HEK293 (cell line): ENCODE results near the gene PLD5.

Source experiments
- CTCF ChIA-PET: fragments of 350-600 bp; formaldehyde crosslinking; extraction: SDS; loops from one replicate; lab custom pipeline; 2021; ENCODE audit warnings: antibody characterized with exemption; lab: Yijun Ruan, JAX
- POLR2A ChIA-PET: fragments of 300-600 bp; formaldehyde crosslinking; extraction: SDS; loops from one replicate; lab custom pipeline; 2020; ENCODE audit warnings: antibody characterized with exemption, inconsistent platforms; lab: Yijun Ruan, JAX
- H3K27ac ChIP-seq: fragments of 200-500 bp; sonication (Bioruptor generic); 2 replicates; pipeline ENCODE4 v1.5.1; 2014; ENCODE audit warnings: low read depth, low read length, control low read depth, inconsistent platforms; ENCODE audit errors: extremely low read depth
- H3K36me3 ChIP-seq, 2 experiments: fragments of 200-500 bp in 1 of 2; sonication (Bioruptor generic) in 1 of 2; 1 replicate in 1 of 2; 2 replicates in 1 of 2; pipeline ENCODE4 v1.5.1; 2014 to 2017; ENCODE audit warnings: inconsistent platforms in 2 of 2, low read length in 2 of 2; ENCODE audit not compliant: control insufficient read depth in 2 of 2, insufficient read depth in 1 of 2
- H3K4me1 ChIP-seq: fragments of 200-500 bp; sonication (Bioruptor generic); 2 replicates; pipeline ENCODE4 v1.5.1; 2014; ENCODE audit warnings: mild to moderate bottlenecking, low read length, inconsistent platforms; ENCODE audit not compliant: control insufficient read depth, insufficient read depth
- H3K4me3 ChIP-seq: 2 replicates; pipeline ENCODE4 v1.5.1; 2011; ENCODE audit warnings: low read depth, mild to moderate bottlenecking, control low read depth, low read length, moderate library complexity
- H3K9me3 ChIP-seq: fragments of 200-500 bp; sonication (Bioruptor generic); 2 replicates; pipeline ENCODE4 v1.5.1; 2014; ENCODE audit warnings: low read depth, low read length, inconsistent platforms; ENCODE audit not compliant: control insufficient read depth, insufficient read depth
- BCL11B ChIP-seq: fragments of 450-650 bp; formaldehyde crosslinking; IDR thresholded peaks from 2 replicates; pipeline ENCODE4 v1.5.1; 2016; ENCODE audit warnings: low read depth, missing biosample characterization, missing genetic modification characterization
- KLF1 ChIP-seq: fragments of 450-650 bp; formaldehyde crosslinking; IDR thresholded peaks from 2 replicates; pipeline ENCODE4 v1.5.1; 2016; ENCODE audit warnings: missing biosample characterization, missing genetic modification characterization
- KLF7 ChIP-seq: fragments of 450-650 bp; formaldehyde crosslinking; IDR thresholded peaks from 2 replicates; pipeline ENCODE4 v1.5.1; 2016; ENCODE audit warnings: missing biosample characterization, missing genetic modification characterization, borderline replicate concordance
- SALL2 ChIP-seq: fragments of 450-650 bp; formaldehyde crosslinking; IDR thresholded peaks from 2 replicates; pipeline ENCODE4 v1.5.0; 2017; ENCODE audit warnings: missing biosample characterization, mild to moderate bottlenecking, missing genetic modification characterization, borderline replicate concordance
- ZBTB21 ChIP-seq: fragments of 450-650 bp; formaldehyde crosslinking; IDR thresholded peaks from 2 replicates; pipeline ENCODE4 v1.5.1; 2017; ENCODE audit warnings: missing biosample characterization, missing genetic modification characterization
- ZEB2 ChIP-seq: fragments of 450-650 bp; formaldehyde crosslinking; IDR thresholded peaks from 2 replicates; pipeline ENCODE4 v1.5.1; 2016; ENCODE audit warnings: missing biosample characterization, missing genetic modification characterization
- ZFP69B ChIP-seq: fragments of 450-650 bp; formaldehyde crosslinking; IDR thresholded peaks from 2 replicates; pipeline ENCODE4 v1.5.1; 2016; ENCODE audit warnings: missing biosample characterization, missing genetic modification characterization
- ZIC2 ChIP-seq: fragments of 450-650 bp; formaldehyde crosslinking; IDR thresholded peaks from 2 replicates; pipeline ENCODE4 v1.5.1; 2016; ENCODE audit warnings: missing biosample characterization, missing genetic modification characterization
- ZNF132 ChIP-seq: fragments of 450-650 bp; formaldehyde crosslinking; IDR thresholded peaks from 2 replicates; pipeline ENCODE4 v1.5.1; 2017; ENCODE audit warnings: missing biosample characterization, missing genetic modification characterization, borderline replicate concordance
- ZNF202 ChIP-seq: fragments of 450-650 bp; formaldehyde crosslinking; IDR thresholded peaks from 2 replicates; pipeline ENCODE4 v1.5.1; 2016; ENCODE audit warnings: missing biosample characterization, missing genetic modification characterization, borderline replicate concordance
- ZNF223 ChIP-seq: fragments of 450-650 bp; formaldehyde crosslinking; IDR thresholded peaks from 2 replicates; pipeline ENCODE4 v1.5.1; 2016; ENCODE audit warnings: missing biosample characterization, missing genetic modification characterization
- ZNF24 ChIP-seq: fragments of 450-650 bp; formaldehyde crosslinking; IDR thresholded peaks from 2 replicates; pipeline ENCODE4 v1.5.1; 2016; ENCODE audit warnings: missing biosample characterization, missing genetic modification characterization
- ZNF266 ChIP-seq: fragments of 450-650 bp; formaldehyde crosslinking; IDR thresholded peaks from 2 replicates; pipeline ENCODE4 v1.5.1; 2016; ENCODE audit warnings: missing biosample characterization, missing genetic modification characterization, low read depth
- ZNF302 ChIP-seq: fragments of 450-650 bp; formaldehyde crosslinking; IDR thresholded peaks from 2 replicates; pipeline ENCODE4 v1.5.1; 2016; ENCODE audit warnings: missing biosample characterization, missing genetic modification characterization, low read depth
- ZNF324 ChIP-seq: fragments of 450-650 bp; formaldehyde crosslinking; IDR thresholded peaks from 2 replicates; pipeline ENCODE4 v1.5.1; 2016; ENCODE audit warnings: missing biosample characterization, missing genetic modification characterization
- ZNF394 ChIP-seq: fragments of 450-650 bp; formaldehyde crosslinking; IDR thresholded peaks from 2 replicates; pipeline ENCODE4 v1.5.1; 2016; ENCODE audit warnings: missing biosample characterization, missing genetic modification characterization, mild to moderate bottlenecking, moderate library complexity, borderline replicate concordance
- ZNF404 ChIP-seq: fragments of 450-650 bp; formaldehyde crosslinking; IDR thresholded peaks from 2 replicates; pipeline ENCODE4 v1.5.1; 2017; ENCODE audit warnings: missing biosample characterization, missing genetic modification characterization
- ZNF514 ChIP-seq: fragments of 450-650 bp; formaldehyde crosslinking; IDR thresholded peaks from 2 replicates; pipeline ENCODE4 v1.5.1; 2016; ENCODE audit warnings: missing biosample characterization, missing genetic modification characterization
- ZNF521 ChIP-seq: fragments of 450-650 bp; formaldehyde crosslinking; IDR thresholded peaks from 2 replicates; pipeline ENCODE4 v1.5.1; 2017; ENCODE audit warnings: missing biosample characterization, mild to moderate bottlenecking, missing genetic modification characterization
- ZNF544 ChIP-seq: fragments of 450-650 bp; formaldehyde crosslinking; IDR thresholded peaks from 2 replicates; pipeline ENCODE4 v1.5.0; 2017; ENCODE audit warnings: missing biosample characterization, missing genetic modification characterization
- ZNF561 ChIP-seq: fragments of 450-650 bp; IDR thresholded peaks from 2 replicates; pipeline ENCODE4 v1.5.1; 2018; ENCODE audit warnings: missing biosample characterization, missing genetic modification characterization, borderline replicate concordance
- ZNF677 ChIP-seq: fragments of 450-650 bp; IDR thresholded peaks from 2 replicates; pipeline ENCODE4 v1.5.0; 2018; ENCODE audit warnings: missing biosample characterization, mild to moderate bottlenecking, missing genetic modification characterization, moderate library complexity
- ZNF747 ChIP-seq: fragments of 450-650 bp; formaldehyde crosslinking; IDR thresholded peaks from 2 replicates; pipeline ENCODE4 v1.5.1; 2016; ENCODE audit warnings: missing biosample characterization, missing genetic modification characterization
- ZNF776 ChIP-seq: fragments of 450-650 bp; formaldehyde crosslinking; IDR thresholded peaks from 2 replicates; pipeline ENCODE4 v1.5.0; 2017; ENCODE audit warnings: missing biosample characterization, missing genetic modification characterization, borderline replicate concordance
- ZSCAN16 ChIP-seq: fragments of 450-650 bp; formaldehyde crosslinking; IDR thresholded peaks from 2 replicates; pipeline ENCODE4 v1.5.1; 2016; ENCODE audit warnings: missing biosample characterization, missing genetic modification characterization
- TF ChIP-seq, protein P1 (sequence below): fragments of 450-650 bp; formaldehyde crosslinking; IDR thresholded peaks from 2 replicates; pipeline ENCODE4 v1.5.1; 2016; ENCODE audit warnings: missing biosample characterization, missing genetic modification characterization
- TF ChIP-seq, protein P2 (sequence below): fragments of 450-650 bp; formaldehyde crosslinking; optimal IDR thresholded peaks from 2 replicates; pipeline ENCODE3; 2016; ENCODE audit warnings: missing biosample characterization, mild to moderate bottlenecking, missing genetic modification characterization
- TF ChIP-seq, protein P3 (sequence below): fragments of 450-650 bp; formaldehyde crosslinking; IDR thresholded peaks from 2 replicates; pipeline ENCODE4 v1.5.1; 2016; ENCODE audit warnings: missing biosample characterization, missing genetic modification characterization
- TF ChIP-seq, protein P4 (sequence below): fragments of 450-650 bp; formaldehyde crosslinking; IDR thresholded peaks from 2 replicates; pipeline ENCODE4 v1.5.0; 2017; ENCODE audit warnings: missing biosample characterization, missing genetic modification characterization, borderline replicate concordance

The PLD5 gene

DNA sequence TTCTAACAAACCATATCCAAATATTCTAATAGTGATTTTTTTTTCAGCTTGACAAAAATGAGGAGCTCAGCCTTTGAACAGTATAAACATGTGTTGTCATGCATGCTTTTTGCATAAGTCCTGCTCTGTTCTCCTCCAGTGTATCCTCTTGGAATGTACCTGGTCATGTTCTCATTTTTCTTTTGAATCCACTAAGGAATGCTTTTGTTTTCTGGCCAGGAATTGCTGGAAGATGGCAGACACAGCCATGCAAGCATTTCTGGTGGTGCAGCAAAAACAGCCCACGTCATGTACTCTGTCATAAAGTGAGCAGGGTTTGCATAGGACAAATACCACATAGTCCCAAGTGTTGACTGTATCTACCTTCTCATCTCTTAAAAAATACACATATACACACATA lies 11.5 kb upstream of the PLD5 start:
- Histone ChIP-seq H3K27ac (no peak overlapping the region), H3K9me3 (no peaks in the 10 kb centered on the region), H3K4me1 (no peaks in the 10 kb centered on the region), H3K4me3 (no peak overlapping the region), H3K36me3 (no peaks in the 10 kb centered on the region)
- TF ChIP-seq ZNF747 (tag by site-specific recombination) (no peak), SALL2 (tag by site-specific recombination) (no peak), ZNF514 (tag by site-specific recombination) (no peak), ZIC2 (tag by site-specific recombination) (no peak), ZNF24 (no peak), ZNF561 (tag by site-specific recombination) (no peak), ZBTB21 (no peak), ZFP69B (tag by site-specific recombination) (no peak), ZNF302 (tag by site-specific recombination) (no peak), BCL11B (tag by site-specific recombination) (no peak), ZNF394 (tag by site-specific recombination) (no peak), ZNF521 (tag by site-specific recombination) (no peak), KLF7 (tag by site-specific recombination) (no peak), ZNF776 (no peak), ZNF202 (no peak)
- TF ChIP-seq, protein P1, sequence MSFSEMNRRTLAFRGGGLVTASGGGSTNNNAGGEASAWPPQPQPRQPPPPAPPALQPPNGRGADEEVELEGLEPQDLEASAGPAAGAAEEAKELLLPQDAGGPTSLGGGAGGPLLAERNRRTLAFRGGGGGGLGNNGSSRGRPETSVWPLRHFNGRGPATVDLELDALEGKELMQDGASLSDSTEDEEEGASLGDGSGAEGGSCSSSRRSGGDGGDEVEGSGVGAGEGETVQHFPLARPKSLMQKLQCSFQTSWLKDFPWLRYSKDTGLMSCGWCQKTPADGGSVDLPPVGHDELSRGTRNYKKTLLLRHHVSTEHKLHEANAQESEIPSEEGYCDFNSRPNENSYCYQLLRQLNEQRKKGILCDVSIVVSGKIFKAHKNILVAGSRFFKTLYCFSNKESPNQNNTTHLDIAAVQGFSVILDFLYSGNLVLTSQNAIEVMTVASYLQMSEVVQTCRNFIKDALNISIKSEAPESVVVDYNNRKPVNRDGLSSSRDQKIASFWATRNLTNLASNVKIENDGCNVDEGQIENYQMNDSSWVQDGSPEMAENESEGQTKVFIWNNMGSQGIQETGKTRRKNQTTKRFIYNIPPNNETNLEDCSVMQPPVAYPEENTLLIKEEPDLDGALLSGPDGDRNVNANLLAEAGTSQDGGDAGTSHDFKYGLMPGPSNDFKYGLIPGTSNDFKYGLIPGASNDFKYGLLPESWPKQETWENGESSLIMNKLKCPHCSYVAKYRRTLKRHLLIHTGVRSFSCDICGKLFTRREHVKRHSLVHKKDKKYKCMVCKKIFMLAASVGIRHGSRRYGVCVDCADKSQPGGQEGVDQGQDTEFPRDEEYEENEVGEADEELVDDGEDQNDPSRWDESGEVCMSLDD (tag by site-specific recombination), result no peak
- TF ChIP-seq, protein P2, sequence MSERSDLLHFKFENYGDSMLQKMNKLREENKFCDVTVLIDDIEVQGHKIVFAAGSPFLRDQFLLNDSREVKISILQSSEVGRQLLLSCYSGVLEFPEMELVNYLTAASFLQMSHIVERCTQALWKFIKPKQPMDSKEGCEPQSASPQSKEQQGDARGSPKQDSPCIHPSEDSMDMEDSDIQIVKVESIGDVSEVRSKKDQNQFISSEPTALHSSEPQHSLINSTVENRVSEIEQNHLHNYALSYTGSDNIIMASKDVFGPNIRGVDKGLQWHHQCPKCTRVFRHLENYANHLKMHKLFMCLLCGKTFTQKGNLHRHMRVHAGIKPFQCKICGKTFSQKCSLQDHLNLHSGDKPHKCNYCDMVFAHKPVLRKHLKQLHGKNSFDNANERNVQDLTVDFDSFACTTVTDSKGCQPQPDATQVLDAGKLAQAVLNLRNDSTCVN (tag by site-specific recombination), result no peak
- TF ChIP-seq, protein P3, sequence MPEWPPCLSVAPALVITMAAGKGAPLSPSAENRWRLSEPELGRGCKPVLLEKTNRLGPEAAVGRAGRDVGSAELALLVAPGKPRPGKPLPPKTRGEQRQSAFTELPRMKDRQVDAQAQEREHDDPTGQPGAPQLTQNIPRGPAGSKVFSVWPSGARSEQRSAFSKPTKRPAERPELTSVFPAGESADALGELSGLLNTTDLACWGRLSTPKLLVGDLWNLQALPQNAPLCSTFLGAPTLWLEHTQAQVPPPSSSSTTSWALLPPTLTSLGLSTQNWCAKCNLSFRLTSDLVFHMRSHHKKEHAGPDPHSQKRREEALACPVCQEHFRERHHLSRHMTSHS (tag by site-specific recombination), result no peak
- POLR2A ChIA-PET, result no interaction called here
- CTCF ChIA-PET, result no interaction called here

DNA sequence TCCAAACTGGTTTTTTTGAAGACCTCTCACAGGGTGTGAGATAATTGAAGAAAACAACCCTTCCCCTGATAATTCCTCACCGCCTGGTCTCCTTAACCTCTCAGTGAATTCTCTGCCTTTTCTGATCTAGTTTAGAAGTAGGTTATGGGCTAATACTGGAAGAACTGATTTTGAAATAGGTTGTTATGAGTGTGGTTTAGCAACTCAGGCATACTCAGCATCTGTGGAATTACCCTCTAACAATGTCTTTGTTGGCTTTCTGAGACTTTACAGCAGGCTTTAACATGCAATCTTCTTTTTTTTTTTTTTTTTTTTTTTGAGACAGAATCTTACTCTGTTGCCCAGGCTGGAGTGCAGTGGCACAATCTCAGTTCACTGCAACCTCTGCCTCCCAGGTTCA lies 10.3 kb upstream of the PLD5 start:
- no peak overlapping the region for H3K27ac ChIP-seq
- CTCF ChIA-PET, result no interaction called here
- POLR2A ChIA-PET, result no interaction called here
- no peaks in the 10 kb centered on the region for H3K4me1 ChIP-seq
- no peaks in the 10 kb centered on the region for H3K9me3 ChIP-seq
- no peaks in the 10 kb centered on the region for H3K36me3 ChIP-seq
- no peak overlapping the region for H3K4me3 ChIP-seq
- no peak for TF ChIP-seq SALL2 (tag by site-specific recombination)
- no peak for TF ChIP-seq ZNF324 (tag by site-specific recombination)
- TF ChIP-seq ZEB2 (tag by site-specific recombination), result no peak
- TF ChIP-seq ZNF266 (tag by site-specific recombination), result no peak
- no peak for TF ChIP-seq ZNF544 (tag by site-specific recombination)
- TF ChIP-seq KLF1 (tag by site-specific recombination), result no peak
- TF ChIP-seq, protein P4, sequence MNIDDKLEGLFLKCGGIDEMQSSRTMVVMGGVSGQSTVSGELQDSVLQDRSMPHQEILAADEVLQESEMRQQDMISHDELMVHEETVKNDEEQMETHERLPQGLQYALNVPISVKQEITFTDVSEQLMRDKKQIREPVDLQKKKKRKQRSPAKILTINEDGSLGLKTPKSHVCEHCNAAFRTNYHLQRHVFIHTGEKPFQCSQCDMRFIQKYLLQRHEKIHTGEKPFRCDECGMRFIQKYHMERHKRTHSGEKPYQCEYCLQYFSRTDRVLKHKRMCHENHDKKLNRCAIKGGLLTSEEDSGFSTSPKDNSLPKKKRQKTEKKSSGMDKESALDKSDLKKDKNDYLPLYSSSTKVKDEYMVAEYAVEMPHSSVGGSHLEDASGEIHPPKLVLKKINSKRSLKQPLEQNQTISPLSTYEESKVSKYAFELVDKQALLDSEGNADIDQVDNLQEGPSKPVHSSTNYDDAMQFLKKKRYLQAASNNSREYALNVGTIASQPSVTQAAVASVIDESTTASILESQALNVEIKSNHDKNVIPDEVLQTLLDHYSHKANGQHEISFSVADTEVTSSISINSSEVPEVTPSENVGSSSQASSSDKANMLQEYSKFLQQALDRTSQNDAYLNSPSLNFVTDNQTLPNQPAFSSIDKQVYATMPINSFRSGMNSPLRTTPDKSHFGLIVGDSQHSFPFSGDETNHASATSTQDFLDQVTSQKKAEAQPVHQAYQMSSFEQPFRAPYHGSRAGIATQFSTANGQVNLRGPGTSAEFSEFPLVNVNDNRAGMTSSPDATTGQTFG (tag by site-specific recombination), result no peak
- no peak for TF ChIP-seq ZNF223 (tag by site-specific recombination)
- TF ChIP-seq ZSCAN16 (tag by site-specific recombination), result no peak
- no peak for TF ChIP-seq ZNF404 (tag by site-specific recombination)
- no peak for TF ChIP-seq ZNF677 (tag by site-specific recombination)
- no peak for TF ChIP-seq ZNF132 (tag by site-specific recombination)
